GM18909 (cell line): ENCODE data around the gene LAPTM5.

Experiments
- ATAC-seq: cut with Tn5 transposase; IDR thresholded peaks from one replicate; pipeline ENCODE4 v1.9.1; 2021; ENCODE audit warnings: mild to moderate bottlenecking; ENCODE audit not compliant: unreplicated experiment, poor library complexity

LAPTM5 gene

DNA sequence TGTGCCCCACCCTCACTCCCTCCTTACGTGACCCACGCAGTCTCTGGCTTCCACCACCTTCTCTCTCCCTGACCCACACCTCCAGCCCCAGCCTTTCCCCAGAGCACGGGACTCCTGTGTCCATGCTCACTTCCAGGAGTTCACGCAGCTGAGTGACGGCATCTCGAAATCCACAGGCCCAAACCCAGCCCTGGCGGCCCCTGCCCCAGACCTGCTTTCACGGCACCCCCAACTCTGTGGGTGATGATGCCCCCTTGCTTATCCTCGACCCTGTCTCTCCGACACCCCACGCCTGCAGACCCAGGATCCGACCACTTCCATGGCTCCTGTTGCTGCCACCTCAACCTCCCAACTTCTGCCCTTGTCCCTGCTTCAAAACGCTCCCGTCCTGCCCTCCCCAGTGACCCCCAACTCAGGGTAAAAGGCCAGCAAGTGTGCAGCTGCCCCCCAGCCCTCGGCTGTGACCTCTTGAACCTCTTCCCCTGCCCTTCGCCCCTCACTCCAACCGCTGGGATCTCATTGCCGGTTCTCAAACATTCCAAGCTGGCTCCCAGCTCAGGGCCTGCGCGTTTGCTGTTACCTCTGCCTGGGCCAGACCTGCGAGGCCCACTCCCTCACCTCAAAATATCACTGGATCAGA is 30.4 kb upstream of the LAPTM5 start:
- no peak for ATAC-seq

DNA sequence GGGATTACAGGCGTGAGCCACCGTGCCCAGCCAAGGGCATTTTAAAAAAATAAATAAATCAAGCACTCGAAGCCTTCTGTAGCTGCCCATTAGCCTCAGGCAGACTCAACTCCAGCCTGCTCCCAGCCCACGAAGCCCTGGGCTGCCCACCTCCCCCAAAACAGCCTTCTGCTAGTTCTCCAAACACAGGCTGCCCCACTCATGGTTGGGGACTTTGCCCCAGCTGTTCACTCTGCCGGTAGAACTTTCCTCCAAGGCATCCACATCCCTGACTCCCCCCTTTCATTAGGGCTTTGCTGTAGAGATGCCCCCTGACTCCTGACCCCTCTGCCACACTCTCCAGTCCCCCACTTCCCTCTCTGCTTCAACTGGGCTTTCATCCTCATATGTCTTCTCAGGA is 29.7 kb upstream of the LAPTM5 start:
- ATAC-seq, result no peak

DNA sequence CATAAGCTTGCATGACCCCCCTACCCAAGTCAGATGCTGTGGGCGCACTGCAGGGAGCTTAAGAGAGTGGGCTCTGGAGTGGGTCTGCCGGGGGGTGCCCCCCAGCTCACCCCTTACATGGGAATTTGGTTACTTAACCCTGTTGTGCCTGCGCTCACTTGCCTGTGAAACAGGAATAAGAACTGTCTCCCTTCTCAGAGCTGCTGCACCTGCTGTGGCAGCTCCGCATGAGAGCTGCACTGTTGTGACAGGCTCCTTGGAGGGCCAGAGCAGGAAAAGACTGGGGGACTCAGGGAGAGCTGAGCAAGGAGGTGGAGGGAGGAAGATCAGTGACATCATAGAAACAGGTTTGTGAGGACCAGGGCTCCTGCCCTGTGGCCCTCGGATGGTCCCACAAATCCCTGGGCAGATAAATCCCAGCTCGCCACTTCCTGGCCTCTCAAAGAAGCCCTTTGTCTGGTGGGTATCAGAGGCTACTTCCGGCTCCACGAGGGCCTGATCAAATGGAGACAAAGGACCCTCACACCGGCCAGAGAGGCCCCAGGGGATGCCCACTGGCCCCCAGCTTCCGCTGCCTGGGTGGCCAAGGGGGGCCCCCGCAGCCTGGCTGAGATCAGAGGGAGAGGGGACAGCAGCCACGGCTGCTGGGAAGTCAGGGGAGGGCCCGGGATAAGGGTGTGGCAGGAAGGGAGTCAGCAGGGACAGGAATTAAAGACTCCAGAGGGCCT is 28.9 kb upstream of the LAPTM5 start:
- ATAC-seq, result no peak

DNA sequence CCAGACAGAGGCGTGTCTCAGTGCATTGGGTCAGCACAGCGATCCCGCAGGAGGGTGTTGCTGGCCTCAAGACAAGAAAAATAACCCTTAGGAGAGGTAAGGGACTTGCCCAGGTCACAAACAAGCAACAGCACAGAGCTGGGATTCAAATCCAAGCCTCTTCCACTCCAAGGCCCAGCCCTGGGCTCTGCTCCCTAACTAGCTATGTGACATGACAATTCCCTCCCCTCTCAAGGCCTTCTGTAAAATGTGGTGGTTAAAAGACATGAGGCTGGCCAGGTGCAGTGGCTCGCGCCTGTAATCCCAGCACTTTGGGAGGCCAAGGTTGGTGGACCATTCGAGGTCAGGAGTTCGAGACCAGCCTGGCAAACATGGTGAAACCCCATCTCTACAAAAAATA is 28.1 kb upstream of the LAPTM5 start:
- ATAC-seq, result no peak

DNA sequence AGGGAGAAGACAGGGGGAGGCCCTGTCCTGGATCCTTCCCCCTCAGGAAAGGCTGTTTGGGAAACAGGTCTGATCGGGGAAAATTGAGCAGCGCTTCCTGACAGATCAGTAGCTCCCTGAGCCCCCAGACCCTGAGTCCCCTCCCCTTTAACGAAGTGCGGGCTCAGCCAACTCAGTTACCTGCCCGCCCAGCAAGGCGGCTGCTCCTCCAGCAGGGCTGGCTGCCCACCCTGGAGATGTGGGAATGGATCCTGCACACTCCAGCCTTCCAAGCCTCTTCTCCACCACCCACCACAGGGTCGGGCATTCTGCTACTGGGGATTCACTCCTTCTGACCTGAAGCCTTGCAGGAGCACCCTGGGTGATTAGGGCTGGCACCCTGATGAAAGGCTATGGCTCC is 27.6 kb upstream of the LAPTM5 start:
- ATAC-seq, result no peak

DNA sequence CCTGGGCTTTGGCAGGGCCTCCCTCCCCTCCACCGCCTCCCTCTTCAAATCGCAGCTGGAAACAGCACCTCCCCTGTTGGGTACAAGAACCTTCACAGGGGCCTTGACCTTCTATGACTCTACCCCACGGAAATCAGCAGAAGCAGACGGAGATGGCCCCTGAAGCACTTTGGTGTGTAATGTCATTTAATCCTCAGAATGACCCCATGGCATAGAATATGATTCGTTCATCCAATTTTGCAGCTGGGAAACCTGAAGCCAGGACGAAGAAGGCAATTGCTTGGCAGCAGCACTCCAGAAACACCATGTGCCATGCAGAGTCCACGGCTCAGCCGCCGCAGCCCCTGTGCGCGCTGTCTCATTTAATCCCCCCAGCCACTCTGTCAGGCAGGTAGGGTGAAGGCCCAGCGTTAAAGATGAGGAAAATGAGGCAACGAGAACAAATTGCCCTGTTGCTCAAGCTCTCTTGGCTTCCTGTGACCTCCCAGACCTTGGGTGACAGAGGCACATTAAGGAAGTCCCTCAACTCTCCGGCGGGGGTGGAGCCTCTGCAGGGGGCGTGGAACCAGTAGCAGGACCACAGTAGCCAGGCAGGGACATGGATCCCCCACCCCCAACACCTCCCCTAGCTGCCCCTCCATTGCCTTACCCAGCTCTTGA is 25.8 kb upstream of the LAPTM5 start:
- peak; percentile 5 for ATAC-seq

DNA sequence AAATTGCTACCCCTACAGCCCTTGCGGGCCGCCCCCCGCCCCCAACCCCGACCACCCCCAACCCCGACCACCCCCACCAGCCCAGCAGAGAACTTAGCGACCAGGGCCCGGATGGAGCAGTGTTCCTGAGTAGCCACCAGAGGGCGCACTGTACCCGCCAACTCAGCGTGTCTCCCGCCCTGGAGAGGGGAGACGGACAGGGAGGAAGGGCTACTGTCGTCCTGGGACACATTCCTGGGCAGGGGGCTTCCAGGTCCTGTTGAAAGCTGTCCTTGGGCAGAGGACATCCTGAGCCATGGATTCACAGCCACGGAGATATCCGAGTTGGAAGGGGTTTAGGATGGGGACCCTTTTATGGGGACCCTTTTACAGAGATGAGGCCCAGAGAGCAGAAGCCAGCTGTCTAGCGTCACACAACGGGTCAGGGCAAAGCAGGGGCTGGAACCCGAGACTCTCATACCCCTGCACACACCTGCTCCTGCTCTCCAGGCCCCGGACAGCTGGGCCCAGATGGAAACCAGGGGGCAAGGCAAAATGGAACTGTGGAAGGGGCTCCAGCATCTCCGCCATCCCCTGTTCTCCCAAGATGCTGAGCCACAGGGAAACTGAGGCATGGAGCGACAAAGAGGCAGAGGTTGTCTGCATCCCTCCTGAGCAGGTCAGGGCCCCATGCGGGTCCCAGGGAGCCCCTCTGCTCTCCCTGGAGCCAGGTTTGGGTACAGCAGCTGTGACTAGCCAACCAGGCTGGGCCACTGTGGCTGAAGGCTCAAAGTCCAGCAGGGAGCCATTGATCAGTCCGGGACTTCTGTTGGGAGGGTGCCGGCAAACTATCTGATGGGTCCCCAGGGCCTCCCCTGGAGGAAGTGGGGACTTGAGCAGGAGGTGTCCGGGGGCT is 25.0 kb upstream of the LAPTM5 start:
- peak; percentile 60 for ATAC-seq

DNA sequence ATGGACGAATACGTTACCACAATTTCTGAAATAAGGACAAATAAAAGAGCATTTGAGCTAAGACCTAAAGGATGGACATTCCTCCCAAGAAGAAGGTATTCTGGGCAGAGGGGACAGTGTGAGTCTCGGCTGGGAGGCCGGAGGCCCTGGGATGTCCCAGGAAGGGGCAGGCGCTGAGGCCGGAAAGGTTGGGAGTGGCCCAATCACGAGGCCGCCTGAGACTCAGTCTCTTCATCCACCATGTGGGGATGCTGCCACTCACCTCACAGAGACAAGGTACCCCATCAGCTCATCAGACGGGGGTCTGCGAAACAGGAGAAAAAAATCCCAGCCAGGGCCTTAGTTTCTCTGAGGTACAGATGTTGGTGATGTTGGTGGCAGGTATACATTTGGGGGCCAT is 24.3 kb upstream of the LAPTM5 start:
- no peak for ATAC-seq

DNA sequence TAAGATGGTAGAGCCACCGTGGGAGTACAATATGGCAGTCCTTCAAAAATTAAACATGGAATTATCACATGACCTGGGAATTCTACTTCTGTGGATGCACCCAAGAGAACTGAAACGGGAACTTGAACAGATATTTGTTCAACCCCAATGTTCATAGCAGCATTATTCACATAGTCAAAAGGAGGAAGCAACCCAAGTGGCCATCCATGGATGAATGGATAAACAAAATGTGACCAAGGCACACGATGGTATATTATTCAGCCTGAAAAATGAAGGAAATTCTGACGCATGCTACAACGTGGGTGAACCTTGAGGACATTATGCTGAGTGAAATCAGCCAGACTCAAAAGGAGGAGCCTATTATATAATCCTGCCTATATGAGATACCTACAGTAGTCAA is 22.8 kb upstream of the LAPTM5 start:
- ATAC-seq, result no peak

DNA sequence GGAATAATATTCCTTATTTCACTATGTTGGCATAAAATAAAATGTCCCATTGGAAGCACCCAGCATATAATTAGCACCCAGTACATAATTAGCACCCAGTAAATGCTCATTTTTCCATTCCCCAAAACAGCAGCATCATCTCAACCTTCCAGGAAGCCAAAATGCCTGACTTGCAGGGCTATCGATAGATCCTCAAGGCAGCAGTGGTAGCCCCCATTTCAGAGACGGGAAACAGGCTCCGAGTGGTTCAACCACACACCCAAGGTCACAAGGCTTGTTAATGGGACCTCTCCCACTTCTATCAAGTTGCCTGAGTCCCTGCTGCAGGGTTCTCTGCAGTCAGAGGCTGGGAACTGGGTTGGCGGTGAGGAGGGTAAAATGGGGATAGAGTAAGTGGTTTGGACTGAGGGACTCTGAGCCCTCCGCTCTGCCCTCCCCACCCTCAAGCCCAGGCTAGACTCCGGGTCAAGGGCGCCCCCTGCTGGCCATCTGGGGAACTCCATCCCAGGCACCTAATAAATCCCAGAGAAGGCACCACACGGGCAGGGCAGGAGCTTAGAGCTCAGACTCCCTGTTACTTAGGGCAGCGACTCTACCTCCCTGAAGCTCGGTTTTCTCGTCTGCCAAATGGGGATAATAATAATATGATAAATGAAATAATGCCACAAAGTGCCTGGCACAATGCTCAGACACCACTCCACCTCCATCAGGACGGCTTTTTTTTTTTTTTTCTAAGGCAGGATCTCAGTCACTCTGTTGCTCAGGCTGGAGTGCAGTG is 21.9 kb upstream of the LAPTM5 start:
- peak; percentile 62 for ATAC-seq

DNA sequence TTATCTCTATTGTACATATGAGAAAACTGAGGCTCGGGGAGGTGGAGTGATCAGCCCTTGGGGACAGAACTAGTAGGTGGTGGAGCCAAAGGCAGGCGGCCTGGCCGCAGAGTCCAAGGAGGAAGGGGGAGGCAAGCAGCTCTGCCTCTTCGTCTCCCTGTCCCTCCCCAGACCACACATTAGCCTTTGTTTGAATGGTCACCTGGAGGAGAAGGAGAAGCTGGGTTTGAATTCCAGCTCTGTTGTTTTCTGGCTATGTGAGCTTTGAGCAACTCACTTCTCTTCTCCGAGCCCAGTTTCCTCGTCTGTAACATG is 21.4 kb upstream of the LAPTM5 start:
- ATAC-seq, result no peak

DNA sequence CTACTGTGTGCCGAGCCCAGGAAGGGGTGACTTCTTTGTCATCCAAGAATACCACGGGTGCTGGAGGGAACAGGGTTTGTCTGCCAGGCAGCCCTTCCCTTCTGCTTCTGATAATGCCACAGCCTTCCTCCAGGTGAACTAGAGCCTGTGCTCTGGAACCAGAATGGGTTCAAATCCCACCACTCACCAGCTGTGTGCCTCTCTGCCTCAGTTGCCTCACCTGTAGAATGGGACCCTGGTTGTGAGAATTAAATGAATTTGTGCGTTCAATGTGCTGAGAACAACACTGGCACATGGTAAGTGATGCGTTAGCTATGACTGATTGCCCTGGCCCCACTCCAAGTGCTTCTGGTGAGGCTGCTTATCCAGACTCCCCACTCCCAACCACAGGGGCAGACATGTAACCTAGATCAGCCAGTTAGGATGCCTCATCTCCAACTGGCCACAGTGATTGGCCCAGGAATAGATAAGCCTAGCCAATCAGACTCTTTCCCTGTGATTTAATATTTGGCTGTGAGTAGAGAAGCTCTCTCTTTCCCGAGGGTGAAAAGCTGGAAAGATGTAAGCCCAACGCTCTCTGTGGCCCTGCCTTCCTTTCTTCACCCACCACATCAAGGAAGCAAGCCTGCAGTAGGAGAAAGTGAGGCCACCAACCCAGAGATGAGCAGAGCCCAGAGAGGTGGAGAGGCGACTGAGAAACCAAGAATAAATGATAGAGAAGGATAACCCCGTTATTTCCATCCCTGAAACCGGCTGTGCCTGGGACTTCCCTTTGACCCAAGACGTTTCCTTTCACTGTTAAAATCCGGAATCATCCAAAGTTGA is 20.8 kb upstream of the LAPTM5 start:
- no peak for ATAC-seq

DNA sequence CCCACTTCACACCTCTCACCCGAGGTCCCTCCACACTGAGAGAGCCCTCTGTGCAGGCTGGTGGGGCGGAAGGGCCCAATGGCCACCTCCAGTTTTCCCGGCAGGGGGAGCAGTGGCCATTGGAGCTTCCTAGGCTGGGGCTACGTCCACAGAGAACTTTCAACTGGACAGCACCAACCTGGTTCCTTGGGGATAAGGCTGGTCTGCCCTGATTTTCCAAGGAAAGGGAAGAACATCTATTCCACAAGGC is 20.3 kb upstream of the LAPTM5 start:
- no peak for ATAC-seq

DNA sequence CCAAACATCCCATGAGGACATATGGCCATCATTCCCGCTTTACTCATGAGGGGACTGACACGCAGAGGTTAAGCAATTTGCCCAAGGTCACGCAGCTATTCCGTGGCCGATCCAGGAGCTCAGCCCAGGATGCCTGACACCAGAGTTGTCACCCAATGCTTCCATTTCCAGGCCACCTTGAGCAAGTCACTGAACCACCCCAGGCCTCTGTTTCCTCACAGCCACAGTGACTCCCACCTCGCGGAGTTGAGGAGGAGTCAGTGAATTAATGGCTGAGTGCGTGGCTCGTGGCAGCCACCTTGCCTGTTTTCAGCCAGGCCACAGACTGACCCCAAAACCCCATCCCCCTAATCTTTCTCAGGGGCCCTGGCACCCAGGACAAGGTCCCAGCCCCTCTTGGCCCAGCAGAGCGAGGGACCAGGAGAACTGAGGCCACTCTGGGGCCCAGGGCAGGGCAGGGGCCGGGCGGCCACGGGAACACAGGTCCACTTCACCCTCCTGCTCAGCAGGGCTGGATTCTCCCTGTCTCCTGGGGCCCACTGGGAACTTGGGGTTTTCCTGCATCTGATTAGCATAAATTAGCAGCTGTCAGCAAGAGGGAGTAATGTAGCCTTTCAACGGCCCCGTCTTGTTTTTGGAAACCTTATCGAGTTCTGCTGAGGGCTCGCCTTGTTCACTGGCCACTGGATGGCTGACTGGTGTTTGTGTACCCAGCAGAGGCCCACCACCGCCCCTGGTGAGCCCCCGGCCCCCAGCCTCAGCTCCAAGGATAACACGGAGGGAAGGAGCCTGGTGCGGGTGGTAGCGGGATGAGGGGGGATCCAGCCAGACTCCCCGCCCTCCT is 19.7 kb upstream of the LAPTM5 start:
- no peak for ATAC-seq

DNA sequence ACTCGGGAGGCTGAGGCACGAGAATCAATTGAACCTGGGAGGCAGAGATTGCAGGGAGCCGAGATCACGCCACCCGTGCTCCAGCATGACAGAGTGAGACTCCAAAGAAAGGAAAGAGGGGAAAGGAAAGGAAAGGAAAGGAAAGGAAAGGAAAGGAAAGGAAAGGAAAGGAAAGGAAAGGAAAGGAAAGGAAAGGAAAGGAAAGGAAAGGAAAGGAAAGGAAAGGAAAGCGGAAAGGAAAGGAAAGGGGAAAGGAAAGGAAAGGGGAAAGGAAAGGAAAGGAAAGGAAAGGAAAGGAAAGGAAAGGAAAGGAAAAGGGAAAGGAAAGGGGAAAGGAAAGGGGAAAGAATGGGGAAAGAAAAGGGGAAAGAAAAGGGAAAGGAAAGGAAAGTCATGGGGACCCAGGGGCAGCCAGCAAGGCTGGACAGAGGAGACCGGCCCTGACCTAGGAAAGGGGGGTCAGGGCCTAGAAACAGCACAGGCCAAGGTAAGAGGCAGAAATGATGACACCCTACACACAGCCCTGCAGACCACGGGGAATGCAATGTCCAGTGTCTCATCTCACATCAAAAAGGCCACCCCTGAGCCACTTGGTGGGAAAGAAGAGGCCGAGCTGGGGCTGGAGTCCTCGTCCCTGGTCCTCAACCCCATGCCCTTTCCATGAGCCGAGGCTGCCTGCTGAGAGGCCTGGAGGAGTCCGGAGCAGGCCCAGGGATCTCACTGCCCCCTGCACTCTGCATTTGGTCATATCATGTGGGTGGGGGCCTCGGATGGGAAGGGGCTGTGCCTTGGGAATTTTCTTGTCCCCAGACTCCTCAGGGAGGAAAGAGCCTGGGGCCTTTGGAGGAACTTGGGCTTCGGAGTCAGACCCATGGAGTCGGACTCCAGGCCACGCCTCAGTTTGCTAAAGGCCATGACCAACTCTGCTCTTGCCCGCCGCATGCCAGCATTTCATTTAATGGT is 18.8 kb upstream of the LAPTM5 start:
- no peak for ATAC-seq

DNA sequence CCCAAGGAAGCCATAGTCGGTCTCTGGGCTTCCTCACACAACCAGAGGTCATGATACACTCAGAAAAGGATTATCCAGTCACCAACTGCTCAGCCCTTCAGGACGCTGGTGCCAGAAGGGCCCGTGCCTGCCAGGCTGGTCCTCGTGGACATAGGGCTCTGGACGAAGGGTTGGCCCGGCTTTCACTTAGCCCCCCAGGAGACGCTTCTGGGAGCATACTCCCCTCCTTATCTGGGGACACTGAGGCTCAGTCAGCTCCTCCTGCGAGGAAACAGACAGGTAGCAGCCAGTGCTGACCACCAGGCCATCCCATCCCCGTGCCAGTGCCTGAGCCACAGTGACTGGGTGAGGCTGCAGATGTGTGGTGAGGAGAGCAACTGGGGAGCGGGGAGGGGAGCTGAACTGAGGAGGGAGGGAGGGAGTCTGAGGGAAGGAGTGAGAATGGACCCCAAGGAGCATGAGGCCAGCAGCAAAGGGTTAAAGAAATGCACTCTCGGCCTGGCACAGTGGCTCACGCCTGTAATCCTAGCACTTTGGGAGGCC is 17.9 kb upstream of the LAPTM5 start:
- no peak for ATAC-seq
